Measurements from ENCODE around the gene AGBL1.

AGBL1 gene

DNA sequence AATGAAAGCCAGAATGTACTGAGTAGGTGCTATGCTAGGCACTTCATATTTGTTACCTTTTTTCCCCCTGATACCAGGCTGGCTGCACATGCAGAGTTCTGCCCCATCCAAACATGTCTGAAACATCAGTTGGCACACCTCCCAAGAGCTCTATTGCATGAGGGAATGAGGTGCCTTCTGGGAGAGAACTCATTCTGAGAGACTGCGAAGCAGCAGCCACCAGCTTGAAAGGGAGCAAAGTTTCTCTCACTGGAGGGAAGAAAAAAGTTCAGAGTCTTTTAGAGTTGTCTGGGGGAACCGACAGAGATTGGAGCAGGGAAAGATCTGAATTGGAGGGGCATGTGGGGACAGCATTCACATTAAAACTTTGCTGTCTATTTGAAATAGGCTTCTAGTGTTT lies 84.1 kb downstream of the AGBL1 start:
- no peak for DNase-seq (ENCODE audit: low read depth, low spot score)

DNA sequence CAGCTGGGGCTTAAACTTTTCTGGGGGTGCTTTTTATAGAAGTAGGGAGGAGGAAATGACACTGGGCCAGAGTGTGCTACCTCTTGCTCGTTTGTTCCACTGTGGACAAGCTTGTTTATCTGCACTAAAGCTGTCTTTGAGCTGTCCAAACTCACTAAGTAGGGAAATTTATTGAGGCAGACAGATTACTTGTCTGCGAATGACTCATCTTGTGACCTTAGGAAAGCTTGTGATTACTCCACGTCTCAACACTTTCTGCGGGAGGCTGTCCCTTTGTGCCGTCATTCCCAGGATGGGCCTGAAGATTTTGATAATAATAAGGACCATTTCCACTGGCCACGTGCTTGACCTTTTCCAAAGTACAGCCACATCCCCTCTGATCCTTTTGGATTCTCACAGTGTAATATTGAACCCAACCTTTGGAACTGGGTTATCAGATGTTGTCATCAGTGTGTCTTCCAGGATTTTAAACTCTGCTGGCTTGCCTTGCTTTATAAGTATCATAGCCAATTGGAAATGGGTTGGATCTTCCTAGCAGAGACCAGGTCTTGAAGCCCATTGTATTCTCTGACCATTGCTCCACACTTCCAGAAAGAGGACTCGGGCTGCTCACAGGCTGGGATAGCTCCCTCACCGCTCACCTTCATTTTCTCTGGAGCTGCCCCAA lies 84.7 kb downstream of the AGBL1 start:
- no peak for DNase-seq (ENCODE audit: low read depth, low spot score)

DNA sequence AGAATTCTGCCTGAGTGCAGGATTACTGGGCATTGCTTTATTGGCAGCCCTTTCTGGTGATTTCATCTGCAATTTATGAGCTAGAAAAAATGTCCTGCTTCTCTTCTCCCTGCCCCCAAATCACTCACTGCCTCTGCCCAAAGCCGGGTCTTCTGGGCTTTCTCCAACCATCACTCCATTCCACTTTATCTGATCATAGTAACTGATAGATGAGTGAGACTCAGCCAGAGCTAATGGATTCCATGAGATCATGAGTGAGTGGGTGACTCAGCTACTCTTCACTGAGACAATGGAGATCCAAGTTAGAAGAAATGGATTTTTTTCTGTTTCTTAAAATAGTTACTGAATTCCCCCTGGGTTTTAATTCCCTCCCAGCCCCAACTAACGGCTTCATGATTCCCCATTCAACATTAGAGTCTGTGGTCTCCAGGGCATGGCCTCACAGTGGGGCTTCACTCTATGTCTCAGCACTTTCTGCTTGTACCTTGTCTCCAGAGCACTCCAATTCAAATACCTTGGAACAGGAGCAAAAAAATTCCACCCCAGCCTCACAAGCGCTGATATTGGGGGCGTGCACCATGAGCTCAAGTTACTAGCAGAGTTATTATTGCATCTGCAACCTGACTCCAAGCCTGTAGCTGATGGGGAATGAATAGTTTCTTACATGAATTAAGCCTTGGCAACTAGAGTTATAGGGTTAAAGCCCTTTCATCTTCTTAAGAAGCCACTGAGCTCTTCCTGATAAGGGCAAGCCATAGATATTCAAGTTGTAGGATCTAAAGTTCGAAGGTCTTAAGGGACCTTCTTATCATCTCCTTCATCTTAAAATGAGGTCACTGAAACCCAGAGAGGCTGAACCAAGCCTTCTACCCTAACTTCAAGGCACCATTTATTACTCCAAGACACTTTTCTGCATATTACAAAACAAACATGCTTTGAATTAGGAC lies 85.9 kb downstream of the AGBL1 start:
- no peak for DNase-seq (ENCODE audit: low read depth, low spot score)

DNA sequence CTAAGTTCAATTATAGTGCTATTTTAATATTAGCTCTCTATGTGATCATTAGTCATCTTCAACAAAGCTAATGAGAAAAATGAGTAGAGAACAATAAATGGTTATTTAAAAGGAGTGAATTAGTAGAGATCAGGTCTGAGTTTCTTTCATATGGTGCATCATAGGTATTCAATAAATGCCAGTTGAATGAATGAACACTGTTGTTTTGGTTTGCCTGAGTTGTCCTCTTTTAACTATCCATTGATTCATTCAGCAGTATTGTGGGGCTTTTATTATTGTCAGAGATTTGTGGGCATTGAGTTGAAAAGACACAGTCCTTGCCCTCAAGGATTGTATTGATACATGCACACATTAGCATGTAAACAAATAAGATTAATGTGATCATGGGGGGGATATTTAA lies 88.2 kb downstream of the AGBL1 start:
- no peak for DNase-seq (ENCODE audit: low read depth, low spot score)

DNA sequence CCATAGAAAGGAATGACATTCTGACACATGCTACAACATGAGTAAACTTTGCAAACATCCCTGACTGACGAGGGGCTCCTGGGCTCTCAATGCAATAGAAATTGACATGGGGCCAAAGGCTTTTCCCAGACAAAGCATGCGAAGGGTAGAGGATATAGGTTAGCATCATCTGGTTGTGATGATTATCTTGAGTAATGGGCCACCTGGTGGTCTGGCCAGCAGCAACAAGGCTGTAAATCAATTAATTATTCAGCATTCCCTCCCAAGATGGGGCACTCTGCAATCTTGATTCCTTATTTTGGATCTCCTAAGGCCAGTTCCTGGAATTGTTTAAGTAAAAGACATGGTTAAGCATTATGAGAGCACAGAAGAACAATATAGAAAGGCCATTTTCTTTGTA lies 99.2 kb downstream of the AGBL1 start:
- no peak for DNase-seq (ENCODE audit: low read depth, low spot score)

DNA sequence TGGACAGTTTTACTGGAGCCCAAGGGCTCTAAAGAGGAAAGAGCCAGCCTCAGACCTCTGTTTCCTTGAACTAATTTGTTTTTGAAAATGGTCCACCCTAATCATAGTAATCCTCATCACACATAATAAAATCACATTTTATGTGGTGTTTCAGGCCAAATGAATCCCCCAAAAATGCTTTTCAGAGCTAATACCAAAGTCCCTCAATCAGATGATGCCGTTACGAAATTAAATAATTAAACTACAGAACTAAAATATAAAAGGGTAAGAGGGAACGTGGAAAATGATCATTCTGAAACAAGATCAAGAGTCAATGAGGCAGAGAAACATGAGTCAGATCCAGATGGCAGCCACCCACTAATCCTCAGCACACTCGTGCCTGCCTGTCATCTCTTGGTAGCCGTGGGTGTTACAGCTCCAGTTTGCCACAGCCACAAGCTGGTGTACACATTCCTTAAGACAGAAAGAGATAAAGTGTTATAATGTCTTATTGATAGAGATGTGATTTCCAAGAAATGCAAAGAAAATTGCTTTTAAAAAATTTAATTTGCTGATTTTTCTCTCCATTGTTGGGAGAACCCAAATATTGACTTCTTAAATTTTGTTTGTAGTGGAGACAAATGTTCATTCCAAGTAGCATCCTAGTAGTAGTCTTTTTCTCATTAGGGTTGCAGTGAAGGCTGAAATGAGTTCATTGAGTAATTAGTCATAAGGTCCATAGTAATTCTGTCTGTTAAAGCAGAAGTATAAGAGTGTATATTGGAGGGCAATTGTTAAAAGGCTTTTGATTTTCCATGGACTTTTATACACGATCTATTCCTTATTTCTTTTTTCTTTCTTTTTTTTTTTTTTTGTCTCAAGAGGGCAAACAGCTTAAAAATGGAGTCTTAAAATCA lies 104.2 kb downstream of the AGBL1 start:
- DNase-seq (ENCODE audit: low read depth, low spot score), result no peak

DNA sequence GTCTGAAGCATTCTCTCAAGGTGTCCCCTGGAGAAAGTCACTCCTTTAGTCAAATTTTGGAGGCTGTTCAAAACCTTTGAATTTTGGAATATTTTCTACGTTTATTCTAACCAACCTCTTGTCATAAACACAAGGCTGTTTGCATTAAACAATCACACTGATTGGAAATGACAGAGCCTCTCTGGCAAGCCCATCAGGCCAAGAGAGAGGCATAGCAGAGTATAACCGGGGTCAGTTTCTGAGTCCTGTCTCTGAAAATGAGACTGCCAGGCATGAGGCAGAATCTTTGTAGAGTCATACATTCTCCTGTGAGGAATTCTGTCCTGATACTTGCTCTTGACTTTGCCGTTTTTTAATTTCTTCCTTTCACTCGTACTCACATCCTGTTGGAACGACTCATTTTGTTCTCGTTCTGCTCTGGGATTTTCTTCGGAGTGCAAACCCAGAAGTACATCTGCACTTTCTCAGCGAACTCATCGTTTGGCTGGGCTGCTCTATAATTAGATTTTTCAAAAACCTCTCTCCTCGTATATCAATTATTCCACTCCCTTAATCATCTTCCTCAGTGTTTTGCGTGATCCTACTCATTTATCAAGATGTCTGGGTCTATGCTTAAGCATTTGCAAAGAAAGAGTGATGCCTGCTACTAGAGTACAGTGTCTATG lies 114.2 kb downstream of the AGBL1 start:
- no peak for DNase-seq (ENCODE audit: low read depth, low spot score)

DNA sequence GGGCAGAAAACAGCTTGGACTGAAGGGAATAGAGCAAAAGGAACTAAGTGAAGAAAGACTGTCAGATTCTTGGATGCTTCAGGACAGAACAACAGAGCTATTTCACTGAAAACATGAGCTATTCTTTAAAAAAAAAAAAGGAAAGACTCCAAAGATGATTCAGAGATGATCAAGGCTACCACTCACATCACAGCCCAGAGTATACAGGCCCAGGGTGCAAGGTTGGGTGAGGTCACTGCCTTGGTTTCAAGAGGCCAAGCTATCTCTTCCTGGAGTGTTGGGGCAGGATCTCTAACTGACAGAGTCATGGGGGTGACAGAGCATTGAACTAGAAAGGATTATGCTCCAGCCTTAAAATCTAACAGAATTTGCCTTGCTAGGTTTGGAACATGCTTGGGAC lies 118.1 kb downstream of the AGBL1 start:
- no peak for DNase-seq (ENCODE audit: low read depth, low spot score)

DNA sequence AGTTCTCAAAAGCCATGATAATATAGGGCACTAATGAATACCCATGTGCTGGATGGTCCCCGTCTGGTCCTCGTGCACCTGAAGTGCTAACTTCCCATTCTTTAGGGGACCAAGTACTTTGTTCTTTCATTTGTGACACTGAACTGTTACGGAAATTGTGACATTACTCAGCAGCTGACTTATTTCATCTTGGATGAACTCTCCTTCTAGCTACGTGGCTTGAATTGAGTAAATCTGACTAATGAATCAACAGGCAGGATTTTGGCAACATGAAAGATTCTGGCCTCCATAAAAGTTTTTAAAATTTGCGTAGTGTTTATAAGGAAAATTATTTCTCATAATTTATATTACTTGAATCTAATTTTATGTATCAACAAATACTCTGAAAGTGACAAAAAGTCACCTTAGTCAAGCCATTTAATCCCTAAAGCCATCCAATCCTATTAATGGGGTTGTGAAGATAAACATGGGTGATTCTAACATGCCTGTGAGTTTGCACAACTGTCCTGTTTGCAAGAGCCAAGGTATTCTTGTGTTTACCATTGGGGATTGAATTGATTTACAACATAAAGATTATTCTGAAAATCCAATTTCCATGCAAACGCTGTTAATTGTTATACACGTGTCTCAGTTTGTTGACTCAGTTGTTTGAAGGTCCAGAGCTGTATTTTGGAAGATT lies 119.9 kb downstream of the AGBL1 start:
- DNase-seq (ENCODE audit: low read depth, low spot score), result no peak

DNA sequence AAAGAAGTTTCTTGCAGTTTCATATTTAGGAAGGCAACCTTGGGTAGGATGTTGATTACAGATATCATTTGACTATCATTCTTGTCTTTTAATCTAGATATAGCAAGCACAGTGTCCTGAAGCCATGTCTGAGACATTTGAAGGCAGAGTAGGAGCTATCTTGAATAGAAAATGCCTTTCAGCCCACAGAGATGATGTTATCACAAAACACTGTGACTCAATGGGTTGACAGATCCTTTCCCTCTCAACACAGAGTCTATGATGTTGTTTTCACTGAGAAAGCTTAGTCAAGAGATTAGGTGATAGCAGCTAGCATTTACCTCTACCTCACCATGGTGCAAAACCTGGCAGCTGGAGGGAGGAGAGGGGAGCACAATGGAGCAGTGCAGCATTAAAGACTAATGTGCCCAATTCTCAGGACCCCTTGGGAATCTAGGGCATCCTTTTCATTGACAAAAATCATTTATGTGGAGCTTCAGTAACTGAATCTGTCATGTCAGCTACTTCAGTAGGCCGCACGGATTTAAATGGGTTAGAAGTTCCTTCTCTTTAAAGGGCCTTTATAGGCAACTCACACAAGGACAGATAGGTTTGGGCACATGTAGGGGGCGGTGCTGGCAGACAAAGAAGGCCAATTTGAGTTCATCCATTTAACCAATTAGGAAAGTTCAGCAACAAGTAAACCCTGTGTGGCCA lies 121.8 kb downstream of the AGBL1 start:
- DNase-seq (ENCODE audit: low read depth, low spot score), result no peak

DNA sequence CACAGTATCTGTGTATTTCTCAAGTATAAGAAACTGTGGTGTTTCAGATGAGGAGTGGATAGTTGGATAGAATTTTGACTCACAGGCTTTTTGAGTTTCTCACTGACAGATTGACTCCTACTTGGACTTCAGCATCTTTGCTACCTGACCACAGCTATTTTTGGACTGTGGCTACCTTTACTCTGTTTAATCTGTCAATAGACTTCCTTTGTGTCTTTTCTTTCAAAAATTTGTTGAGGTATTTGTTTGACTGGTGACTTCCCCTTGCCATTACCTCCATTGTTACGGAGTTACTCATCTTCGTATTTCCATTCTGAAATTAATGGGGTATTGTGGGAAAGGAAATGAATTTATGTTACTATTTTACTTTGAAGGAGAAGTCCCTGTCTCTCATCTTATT lies 123.8 kb downstream of the AGBL1 start:
- DNase-seq (ENCODE audit: low read depth, low spot score), result no peak

DNA sequence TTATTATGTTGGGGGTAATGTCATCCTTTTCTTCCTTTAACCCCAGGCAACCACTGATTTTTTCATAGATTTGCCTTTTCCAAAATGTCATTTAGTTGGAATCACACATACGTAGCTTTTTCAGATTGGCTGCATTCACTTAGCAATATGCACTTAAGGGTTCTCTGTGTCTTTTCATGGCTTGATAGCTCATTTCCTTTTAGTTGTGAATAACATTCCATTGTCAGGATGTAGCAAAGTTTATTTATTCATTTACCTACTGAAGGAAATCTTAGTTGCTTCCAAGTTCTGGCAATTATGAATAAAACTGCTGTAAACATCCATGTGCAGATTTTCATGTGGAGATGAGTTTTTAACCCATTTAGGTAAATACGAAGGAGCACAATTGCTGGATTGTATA lies 125.4 kb downstream of the AGBL1 start:
- DNase-seq (ENCODE audit: low read depth, low spot score), result no peak

DNA sequence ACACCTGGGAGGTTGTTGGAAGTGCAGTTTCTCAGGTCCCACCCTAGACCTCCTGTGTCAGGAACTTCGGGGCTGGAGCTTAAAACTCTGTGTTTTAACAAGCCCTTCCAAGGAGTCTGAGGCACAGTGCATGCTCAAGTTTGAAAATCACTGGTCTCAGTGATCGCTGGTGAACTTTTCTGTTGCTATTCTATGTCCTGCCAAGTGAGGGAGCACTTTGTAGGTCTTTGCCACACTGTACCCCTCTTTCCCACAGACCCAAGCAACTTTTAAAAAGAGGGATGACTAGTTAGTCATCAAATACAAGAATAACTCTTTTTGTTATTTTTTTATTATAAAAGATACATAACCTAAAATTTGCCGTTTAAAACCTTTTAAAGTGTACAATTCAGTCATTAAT lies 133.7 kb downstream of the AGBL1 start:
- DNase-seq (ENCODE audit: low read depth, low spot score), result no peak

DNA sequence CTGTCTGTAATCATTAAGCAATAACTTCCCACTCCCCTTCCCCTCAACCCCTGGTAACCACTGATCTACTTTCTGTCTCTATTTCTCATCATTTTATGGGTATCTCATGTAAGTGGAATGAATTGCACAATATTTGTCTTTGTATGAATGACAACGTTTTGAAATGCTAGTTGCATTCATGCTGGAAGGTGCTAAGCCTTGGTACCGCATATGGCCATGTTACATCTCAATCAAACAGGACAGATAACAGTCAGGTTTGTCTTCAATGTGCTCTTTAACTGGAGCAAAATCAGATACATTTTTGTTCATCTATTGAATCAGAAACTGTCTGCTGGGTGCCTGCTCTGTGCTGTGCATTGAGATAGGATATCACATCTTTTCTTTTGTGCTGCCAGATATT lies 134.2 kb downstream of the AGBL1 start:
- no peak for DNase-seq (ENCODE audit: low read depth, low spot score)

DNA sequence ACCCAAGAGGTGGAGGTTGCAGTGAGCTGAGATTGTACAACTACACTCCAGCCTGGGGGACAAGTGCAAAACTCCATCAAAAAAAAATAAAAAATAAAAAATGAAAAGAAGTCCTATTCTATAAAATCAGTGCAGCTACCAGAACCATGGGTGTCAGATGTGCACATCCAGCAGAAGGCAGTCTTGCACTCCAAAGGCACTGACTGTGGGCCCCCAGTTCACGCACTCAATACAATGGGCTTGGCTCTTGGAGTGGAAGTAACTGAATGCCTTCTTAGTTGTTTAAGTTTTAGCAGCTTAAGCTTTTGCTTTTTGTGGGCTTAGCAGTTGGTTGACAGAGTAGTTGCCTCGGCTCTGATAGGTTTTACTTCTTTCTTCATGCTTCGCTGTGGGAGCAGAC lies 141.4 kb downstream of the AGBL1 start:
- no peak for DNase-seq (ENCODE audit: low read depth, low spot score)

DNA sequence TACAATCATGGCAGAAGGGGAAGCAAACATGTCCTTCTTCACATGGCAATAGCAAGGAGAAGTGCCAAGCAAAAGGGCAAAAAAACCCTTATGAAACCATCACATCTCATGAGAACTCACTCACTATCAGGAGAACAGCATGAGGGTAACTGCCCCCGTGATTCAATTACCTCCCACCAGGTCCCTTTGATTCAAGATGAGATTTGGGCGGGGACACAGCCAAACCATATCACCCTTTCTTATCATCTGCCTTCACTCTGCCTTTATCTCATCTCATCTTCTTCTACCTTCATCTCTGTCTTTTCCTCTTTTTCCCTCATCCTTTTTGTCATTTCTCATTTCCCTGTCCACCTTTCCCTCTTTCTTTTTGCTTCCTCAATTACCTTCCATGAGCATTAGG lies 149.6 kb downstream of the AGBL1 start:
- DNase-seq (ENCODE audit: low read depth, low spot score), result no peak

DNA sequence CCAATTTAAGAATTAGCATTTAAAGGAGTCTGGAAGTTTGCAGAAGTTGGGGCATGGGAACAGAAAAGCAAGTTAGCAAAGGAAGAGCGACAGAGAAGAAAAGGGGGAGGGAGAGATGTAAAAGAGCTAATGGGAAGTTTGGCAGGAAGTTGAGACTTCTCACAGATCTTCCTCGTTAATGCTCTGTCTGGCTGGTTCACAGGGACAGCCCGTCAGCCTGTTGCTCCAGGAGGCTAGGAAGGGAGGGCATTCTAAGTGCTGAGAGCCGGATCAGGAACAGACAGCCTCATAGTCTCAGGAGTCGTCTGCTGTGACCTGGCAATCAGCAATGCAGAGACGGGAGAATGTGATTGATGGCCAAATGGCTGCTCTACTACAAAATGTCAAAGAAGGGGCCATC lies 150.3 kb downstream of the AGBL1 start:
- DNase-seq (ENCODE audit: low read depth, low spot score), result no peak

DNA sequence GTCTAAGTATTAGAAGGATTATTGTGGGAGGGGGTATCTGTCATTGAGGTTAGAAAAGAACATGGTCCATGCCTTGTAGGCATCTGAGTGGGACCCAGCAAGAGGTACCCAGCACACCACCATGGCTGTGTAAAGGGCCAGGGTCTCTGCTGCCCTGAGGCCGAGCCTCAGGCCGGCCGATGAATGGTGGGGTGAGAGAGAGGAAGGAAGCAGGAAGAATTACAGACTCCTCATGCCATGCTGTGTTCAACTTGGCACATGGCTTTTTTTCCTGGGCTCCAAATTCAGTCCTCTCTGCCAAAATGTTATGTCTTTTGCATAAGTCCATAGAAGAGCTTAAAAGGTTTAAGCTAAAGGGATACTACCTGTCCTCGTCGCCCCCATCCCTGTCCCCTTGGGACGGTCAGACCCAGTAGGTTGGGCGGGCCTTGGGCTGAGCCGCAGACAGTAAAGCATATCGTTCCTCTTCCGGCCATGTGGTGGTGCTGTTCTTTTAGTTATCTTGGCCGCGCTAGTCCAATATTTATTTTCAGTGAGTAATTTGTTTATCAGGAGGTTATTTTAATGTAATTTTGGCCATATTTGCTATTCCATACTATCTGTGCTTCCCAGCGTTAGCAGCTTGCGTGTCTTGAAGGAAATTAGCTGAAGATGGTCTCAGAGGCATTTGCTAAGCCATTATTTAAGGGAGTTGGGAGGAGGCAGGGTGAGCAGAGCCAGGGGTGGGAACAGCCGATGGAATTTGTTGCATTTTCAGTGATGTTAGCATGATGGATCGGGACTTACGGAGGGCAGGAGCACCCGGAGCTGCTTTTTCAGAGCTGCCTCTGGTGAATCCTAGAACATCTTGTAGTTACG lies 152.4 kb downstream of the AGBL1 start:
- no peak for DNase-seq (ENCODE audit: low read depth, low spot score)

DNA sequence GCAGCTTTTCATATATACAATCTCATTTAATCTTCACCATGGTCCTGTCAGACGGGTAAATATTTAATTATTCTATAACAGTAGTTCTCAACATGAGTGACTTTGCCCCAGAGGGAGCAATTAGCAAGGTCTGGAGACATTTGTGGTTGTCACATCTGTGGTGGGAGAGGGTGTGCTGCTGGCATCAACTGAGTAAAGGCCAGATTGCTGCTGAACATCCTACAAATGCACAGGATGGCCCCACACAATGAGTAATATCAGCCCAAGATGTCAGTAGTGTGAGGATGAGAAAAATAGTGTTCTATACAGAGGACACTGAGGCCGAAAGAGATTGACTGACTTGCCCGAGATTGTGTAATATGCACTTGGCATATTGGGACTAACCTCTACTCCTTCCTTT lies 156.0 kb downstream of the AGBL1 start:
- DNase-seq (ENCODE audit: low read depth, low spot score), result no peak
